ENCODE measurements around the gene SETD1A.

SETD1A gene

DNA sequence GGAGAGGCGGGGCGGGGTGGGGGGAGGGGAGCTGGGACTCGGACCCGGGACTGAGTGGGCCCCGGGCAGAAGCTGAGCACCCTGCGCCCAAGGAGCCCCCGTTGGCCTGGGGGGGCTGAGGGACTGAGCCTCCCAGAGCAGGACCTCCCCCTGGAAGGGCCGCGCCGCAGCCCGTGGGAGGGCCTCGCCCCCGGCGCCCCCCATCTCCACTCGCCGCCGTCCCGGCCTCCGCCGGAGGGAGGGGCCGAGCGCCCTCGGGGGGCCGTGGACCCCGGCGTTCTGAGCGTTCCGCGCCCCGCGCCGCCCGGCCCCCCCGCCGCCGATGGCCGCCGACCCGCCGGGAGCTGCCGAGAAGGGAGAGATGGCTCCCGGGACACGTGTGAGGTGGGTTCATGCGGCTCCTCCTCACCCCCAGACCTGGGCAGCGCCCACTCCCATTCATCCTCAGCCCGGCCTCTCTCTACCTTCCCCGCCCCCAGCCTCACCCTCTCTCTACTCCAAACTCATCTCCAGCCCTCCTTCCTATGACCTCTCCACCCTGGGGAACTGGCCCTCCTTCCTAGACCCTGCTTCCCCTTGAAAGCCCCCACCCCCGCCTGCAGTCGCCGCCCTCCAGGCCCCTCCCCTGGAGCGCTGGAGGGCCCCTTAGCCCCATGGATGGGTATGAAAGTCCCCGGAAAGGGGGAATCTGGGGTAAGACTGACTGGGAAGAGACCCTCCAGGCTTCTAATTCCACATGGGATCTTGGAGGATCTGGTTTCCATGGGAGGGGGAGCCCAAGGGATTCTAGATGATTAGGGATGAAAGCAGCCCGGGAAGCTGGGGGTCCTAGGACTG lies 33.3 kb upstream of the SETD1A start:
- Histone ChIP-seq H3K9me3 (no peaks in the 10 kb centered on the region), H3K4me1 (no peaks in the 10 kb centered on the region; the same call in 1 of the 2 replicates), H3K4me3 (peak overlapping the region; percentile 51), H3K27me3 (ENCODE audit: low read depth) (no peaks in the 10 kb centered on the region), H3K36me3 (replicated peaks) (peaks cover 16% of the 10 kb centered on the region)
- in situ Hi-C loops (cut with MboI; ENCODE audit: low sequenced_read_pairs) = loop anchor here (25.0 kb wide), 1 partner anchor 537 kb away; the partner anchor contains the start of genes SEPTIN1 and ZNF48
- DNase-seq (ENCODE audit: low spot score in 2 of 2) = peak in 1 of 2 experiments; percentile 62

DNA sequence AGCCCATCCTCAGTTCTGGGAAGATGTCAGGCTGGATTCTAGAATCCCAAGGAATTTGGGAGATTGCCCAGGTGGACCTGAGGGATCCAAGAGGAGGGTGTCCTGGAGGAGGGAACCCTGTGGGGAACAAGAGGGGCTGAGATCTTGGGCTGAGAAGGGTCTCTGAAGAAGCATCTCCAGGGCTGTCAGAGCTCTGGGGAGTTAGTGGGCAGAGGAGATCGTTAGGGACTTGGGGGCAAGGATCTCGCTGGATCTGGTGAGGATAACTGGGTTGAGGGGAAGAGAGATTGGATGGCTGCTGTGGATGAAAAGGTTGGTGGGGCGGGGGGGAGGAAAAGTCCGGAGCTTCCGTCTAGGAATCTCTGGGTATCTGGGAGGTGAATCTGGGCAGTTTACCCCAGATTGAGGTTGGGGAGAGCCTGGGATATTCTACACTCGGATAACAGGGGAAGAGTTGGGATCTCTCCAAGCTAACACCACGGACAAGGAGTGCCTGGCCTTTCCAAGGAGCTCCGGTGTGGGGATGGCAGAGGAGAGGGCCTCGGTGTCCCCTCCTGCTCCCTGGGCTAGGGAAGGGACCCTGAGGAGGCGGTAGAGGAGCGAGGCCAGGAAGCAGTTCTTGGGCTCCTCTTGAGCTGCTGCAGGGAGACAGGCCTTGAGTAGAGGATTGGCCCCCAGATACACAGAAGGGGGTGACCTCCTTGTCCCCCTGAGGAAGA lies 32.5 kb upstream of the SETD1A start:
- H3K4me1 ChIP-seq = no peaks in the 10 kb centered on the region; the same call in 1 of the 2 replicates
- H3K4me3 ChIP-seq = peak overlapping the region; percentile 51
- in situ Hi-C loops (cut with MboI; ENCODE audit: low sequenced_read_pairs) = loop anchor here (25.0 kb wide), 1 partner anchor 538 kb away; the partner anchor contains the start of genes SEPTIN1 and ZNF48
- no peaks in the 10 kb centered on the region for H3K9me3 ChIP-seq
- DNase-seq (ENCODE audit: low spot score in 2 of 2) = no peak
- H3K36me3 ChIP-seq (replicated peaks) = peaks cover 19% of the 10 kb centered on the region
- no peaks in the 10 kb centered on the region for H3K27me3 ChIP-seq (ENCODE audit: low read depth)

GRCh38 chr16:30925632-30925987 lies 31.9 kb upstream of the SETD1A start:
- in situ Hi-C loops (cut with MboI; ENCODE audit: low sequenced_read_pairs) = no loop called here
- DNase-seq (ENCODE audit: low spot score in 2 of 2) = no peak
- H3K4me3 ChIP-seq = no peak overlapping the region
- H3K4me1 ChIP-seq = no peaks in the 10 kb centered on the region; the same call in 1 of the 2 replicates
- peaks cover 25% of the 10 kb centered on the region for H3K36me3 ChIP-seq (replicated peaks)
- H3K9me3 ChIP-seq = no peaks in the 10 kb centered on the region
- no peaks in the 10 kb centered on the region for H3K27me3 ChIP-seq (ENCODE audit: low read depth)

- in situ Hi-C loops (cut with MboI; ENCODE audit: low sequenced_read_pairs) = no loop called here
- peaks cover 30% of the 10 kb centered on the region for H3K36me3 ChIP-seq (replicated peaks)
Measured at GRCh38 chr16:30925995-30926811, 31.4 kb upstream of the SETD1A start.

GRCh38 chr16:30926937-30927788 lies 30.4 kb upstream of the SETD1A start:
- Histone ChIP-seq H3K36me3 (replicated peaks) (peaks cover 34% of the 10 kb centered on the region), H3K9me3 (no peaks in the 10 kb centered on the region), H3K4me1 (no peaks in the 10 kb centered on the region; the same call in 1 of the 2 replicates), H3K4me3 (no peak overlapping the region), H3K27me3 (ENCODE audit: low read depth) (no peaks in the 10 kb centered on the region)
- no peak for DNase-seq (ENCODE audit: low spot score in 2 of 2)
- in situ Hi-C loops (cut with MboI; ENCODE audit: low sequenced_read_pairs) = no loop called here

More at GRCh38 chr16:30925995-30926811, 31.4 kb upstream of the SETD1A start:
- H3K4me1 ChIP-seq = no peaks in the 10 kb centered on the region; the same call in 1 of the 2 replicates
- no peaks in the 10 kb centered on the region for H3K27me3 ChIP-seq (ENCODE audit: low read depth)
- no peak for DNase-seq (ENCODE audit: low spot score in 2 of 2)
- no peak overlapping the region for H3K4me3 ChIP-seq
- H3K9me3 ChIP-seq = no peaks in the 10 kb centered on the region

- Histone ChIP-seq H3K27me3 (ENCODE audit: low read depth) (no peaks in the 10 kb centered on the region), H3K4me3 (no peak overlapping the region), H3K36me3 (replicated peaks) (peaks cover 37% of the 10 kb centered on the region), H3K4me1 (no peaks in the 10 kb centered on the region; the same call in 1 of the 2 replicates), H3K9me3 (no peaks in the 10 kb centered on the region)
- DNase-seq (ENCODE audit: low spot score in 2 of 2) = peak; percentile 59 to 80
- in situ Hi-C loops (cut with MboI; ENCODE audit: low sequenced_read_pairs) = no loop called here
Measured at GRCh38 chr16:30927789-30928378, 29.7 kb upstream of the SETD1A start.

- Histone ChIP-seq H3K36me3 (replicated peaks) (peaks cover 41% of the 10 kb centered on the region), H3K4me1 (no peaks in the 10 kb centered on the region; the same call in 1 of the 2 replicates), H3K27me3 (ENCODE audit: low read depth) (no peaks in the 10 kb centered on the region), H3K9me3 (no peaks in the 10 kb centered on the region), H3K4me3 (no peak overlapping the region)
- in situ Hi-C loops (cut with MboI; ENCODE audit: low sequenced_read_pairs) = no loop called here
- no peak for DNase-seq (ENCODE audit: low spot score in 2 of 2)
Measured at GRCh38 chr16:30928390-30928789, 29.2 kb upstream of the SETD1A start.

- in situ Hi-C loops (cut with MboI; ENCODE audit: low sequenced_read_pairs) = no loop called here
- Histone ChIP-seq H3K4me3 (no peak overlapping the region), H3K27me3 (ENCODE audit: low read depth) (no peaks in the 10 kb centered on the region), H3K9me3 (no peaks in the 10 kb centered on the region), H3K36me3 (replicated peaks) (peaks cover 41% of the 10 kb centered on the region), H3K4me1 (no peaks in the 10 kb centered on the region; the same call in 1 of the 2 replicates)
- DNase-seq (ENCODE audit: low spot score in 2 of 2) = no peak
Measured at GRCh38 chr16:30929167-30929566, 28.4 kb upstream of the SETD1A start.

DNA sequence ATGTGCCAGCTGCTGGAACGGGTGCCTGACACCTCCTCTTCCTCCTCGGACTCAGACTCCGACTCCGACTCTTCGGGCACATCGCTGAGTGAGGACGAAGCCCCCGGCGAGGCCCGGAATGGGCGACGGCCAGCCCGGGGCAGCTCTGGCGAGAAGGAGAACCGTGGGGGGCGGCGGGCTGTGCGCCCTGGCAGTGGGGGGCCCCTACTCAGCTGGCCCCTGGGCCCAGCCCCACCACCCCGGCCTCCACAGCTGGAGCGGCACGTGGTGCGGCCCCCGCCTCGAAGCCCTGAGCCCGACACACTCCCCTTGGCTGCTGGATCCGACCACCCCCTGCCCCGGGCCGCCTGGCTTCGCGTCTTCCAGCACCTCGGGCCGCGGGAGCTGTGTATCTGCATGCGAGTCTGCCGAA lies 27.4 kb upstream of the SETD1A start:
- in situ Hi-C loops (cut with MboI; ENCODE audit: low sequenced_read_pairs) = no loop called here
- H3K36me3 ChIP-seq (replicated peaks) = peaks cover 45% of the 10 kb centered on the region

DNA sequence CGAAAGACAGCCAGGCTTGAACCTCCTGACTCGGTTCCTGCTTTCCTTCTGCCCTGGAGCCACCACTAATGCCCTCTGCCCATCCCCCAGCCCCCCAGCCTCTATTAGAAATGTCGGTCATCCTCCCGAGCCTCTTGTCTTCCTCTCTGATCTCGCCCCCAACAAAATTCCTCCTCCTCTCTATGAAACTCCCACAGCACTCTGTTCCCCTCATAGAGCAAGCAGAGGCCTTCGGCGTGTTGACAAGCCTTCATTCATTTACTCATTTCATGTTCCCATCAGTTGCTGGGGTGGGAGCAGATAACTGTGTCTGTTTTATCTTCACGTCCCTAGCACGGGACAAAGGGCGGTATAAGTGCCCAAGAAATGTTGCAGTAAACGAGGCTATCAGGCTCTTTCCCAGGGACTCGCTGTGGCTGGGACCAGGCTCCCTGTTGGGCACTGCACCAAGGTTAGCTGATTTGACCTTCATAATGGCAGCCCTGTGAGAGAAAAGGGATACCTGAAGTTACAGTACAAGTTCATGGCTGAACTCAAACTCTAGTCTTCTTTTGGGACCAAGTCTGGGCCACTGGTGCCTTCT lies 26.4 kb upstream of the SETD1A start:
- Histone ChIP-seq H3K9me3 (no peaks in the 10 kb centered on the region), H3K27me3 (ENCODE audit: low read depth) (no peaks in the 10 kb centered on the region), H3K4me3 (no peak overlapping the region), H3K36me3 (replicated peaks) (peaks cover 49% of the 10 kb centered on the region), H3K4me1 (no peaks in the 10 kb centered on the region)
- no peak for DNase-seq (ENCODE audit: low spot score in 2 of 2)
- in situ Hi-C loops (cut with MboI; ENCODE audit: low sequenced_read_pairs) = no loop called here

More for the DNA sequence above, 27.4 kb upstream of the SETD1A start:
- Histone ChIP-seq H3K27me3 (ENCODE audit: low read depth) (no peaks in the 10 kb centered on the region), H3K4me3 (no peak overlapping the region), H3K9me3 (no peaks in the 10 kb centered on the region), H3K4me1 (no peaks in the 10 kb centered on the region)
- no peak for DNase-seq (ENCODE audit: low spot score in 2 of 2)

GRCh38 chr16:30934827-30935557 lies 22.6 kb upstream of the SETD1A start:
- Histone ChIP-seq H3K9me3 (no peaks in the 10 kb centered on the region), H3K36me3 (replicated peaks) (peaks cover 40% of the 10 kb centered on the region), H3K4me3 (no peak overlapping the region), H3K4me1 (no peaks in the 10 kb centered on the region), H3K27me3 (ENCODE audit: low read depth) (no peaks in the 10 kb centered on the region)
- in situ Hi-C loops (cut with MboI; ENCODE audit: low sequenced_read_pairs) = no loop called here
- DNase-seq (ENCODE audit: low spot score in 2 of 2) = peak in 1 of 2 experiments; percentile 76
